Measurements from ENCODE around the gene ADAM33.

Gene ADAM33

GRCh38 chr20:3667434-3668037 is 14.3 kb downstream of the ADAM33 start:
- no peak for DNase-seq (ENCODE audit: low spot score)

GRCh38 chr20:3663858-3664257 is 18.0 kb downstream of the ADAM33 start:
- DNase-seq (ENCODE audit: low spot score): no peak

- no peak for DNase-seq (ENCODE audit: low spot score)
Measured at GRCh38 chr20:3663031-3663701, 18.6 kb downstream of the ADAM33 start, which contains the start of gene GFRA4. Gene GFRA4 (minus strand): TSS chr20:3663399. CDS start chr20:3663399, 0 bp downstream.

- DNase-seq (ENCODE audit: low spot score): no peak
Measured at GRCh38 chr20:3661814-3662665, 19.8 kb downstream of the ADAM33 start.

- DNase-seq (ENCODE audit: low spot score): no peak
Measured at GRCh38 chr20:3661060-3661813, 20.6 kb downstream of the ADAM33 start.

- DNase-seq (ENCODE audit: low spot score): no peak
Measured at GRCh38 chr20:3660262-3661059, 21.3 kb downstream of the ADAM33 start.

- DNase-seq (ENCODE audit: low spot score): no peak
Measured at GRCh38 chr20:3659492-3660261, 22.1 kb downstream of the ADAM33 start.

GRCh38 chr20:3658716-3659491 is 22.9 kb downstream of the ADAM33 start:
- peak; percentile 14 for DNase-seq (ENCODE audit: low spot score)

GRCh38 chr20:3658019-3658715 is 23.6 kb downstream of the ADAM33 start:
- no peak for DNase-seq (ENCODE audit: low spot score)

GRCh38 chr20:3655131-3655405 is 26.7 kb downstream of the ADAM33 start:
- no peak for DNase-seq (ENCODE audit: low spot score)

- no peak for DNase-seq (ENCODE audit: low spot score)
Measured at GRCh38 chr20:3654326-3655130, 27.3 kb downstream of the ADAM33 start.

- DNase-seq (ENCODE audit: low spot score): no peak
Measured at GRCh38 chr20:3653921-3654320, 27.9 kb downstream of the ADAM33 start.

GRCh38 chr20:3652676-3653596 is 28.9 kb downstream of the ADAM33 start:
- no peak for DNase-seq (ENCODE audit: low spot score)

GRCh38 chr20:3652221-3652620 is 29.6 kb downstream of the ADAM33 start:
- no peak for DNase-seq (ENCODE audit: low spot score)

- no peak for DNase-seq (ENCODE audit: low spot score)
Measured at GRCh38 chr20:3651204-3651962, 30.4 kb downstream of the ADAM33 start.

- no peak for DNase-seq (ENCODE audit: low spot score)
Measured at GRCh38 chr20:3648951-3649350, 32.9 kb downstream of the ADAM33 start.

- DNase-seq (ENCODE audit: low spot score): no peak
Measured at GRCh38 chr20:3647473-3647872, 34.3 kb downstream of the ADAM33 start.

Measured in pons (tissue), 1 donor.